ENCODE results near the gene ERBB4. TPM values are rescaled to one million over a fixed set of nuclear protein-coding genes. Genes with fewer than 3 reads are reported as not detected.

ERBB4 gene
- total and polyA plus RNA-seq, 2 of the 8 experiments (the other 6 are each of a cell fraction or from before 2014, with no cell fraction given) = 0.34 to 1.3 TPM

GRCh38 chr2:212083492-212083891, 455.1 kb downstream of the ERBB4 start (continued):
- no peak for TF ChIP-seq CHD7 (IDR thresholded peaks at IDR 0.05; ENCODE audit: insufficient replicate concordance, low read length)
- no peak for TF ChIP-seq TEAD4 (IDR thresholded peaks at IDR 0.05; ENCODE audit: low read depth, low read length)
- no peak for TF ChIP-seq KDM5A (IDR thresholded peaks at IDR 0.05; ENCODE audit: low read length)
- no peak for TF ChIP-seq RXRA (IDR thresholded peaks at IDR 0.05; ENCODE audit: insufficient read depth, low read depth, low read length)
- TF ChIP-seq EGR1 (IDR thresholded peaks at IDR 0.05; ENCODE audit: borderline replicate concordance, low read depth, low read length) = no peak
- no peak for TF ChIP-seq CHD1 (IDR thresholded peaks at IDR 0.05; ENCODE audit: low read depth, low read length)
